Measurements from ENCODE around the gene THAP8. TPM values are rescaled to one million over a fixed set of nuclear protein-coding genes. Genes with fewer than 3 reads are reported as not detected.

THAP8 gene
- total RNA-seq, result 18.9 and 37.0 TPM in 2 replicates
- 24.8 and 32.5 TPM in 2 replicates for polyA plus RNA-seq

DNA sequence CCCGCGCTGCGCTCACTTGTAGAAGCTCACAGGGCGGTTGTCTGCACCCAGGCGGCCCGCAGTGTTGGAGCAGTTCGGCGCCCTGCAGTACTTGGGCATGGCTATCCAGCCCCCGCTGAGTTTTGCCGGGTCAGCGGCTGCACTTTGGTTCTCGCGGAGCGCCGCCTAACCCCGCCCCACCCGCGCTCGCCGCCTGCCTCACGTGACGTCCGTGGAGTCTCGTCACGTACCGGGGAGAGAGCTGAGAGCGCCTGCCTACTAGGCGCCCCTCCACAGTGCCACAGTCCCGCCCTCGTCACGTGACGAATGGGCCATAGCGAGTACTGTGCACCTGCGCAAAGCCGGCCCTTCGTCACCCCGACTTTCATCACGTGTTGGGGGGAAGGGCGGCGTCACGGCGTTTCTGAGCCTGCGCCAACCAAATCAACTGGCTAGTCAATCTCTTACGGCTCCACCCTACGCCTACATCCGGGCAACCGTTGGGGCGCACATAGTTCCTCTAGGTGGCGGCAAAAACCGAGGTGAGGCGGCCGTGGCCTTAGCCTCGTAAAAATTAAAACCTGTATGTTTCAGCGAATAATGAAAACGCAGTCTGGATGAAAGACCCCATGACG is at the start of gene THAP8:
THAP8 (minus strand) TSS at position 167 of the 614 bp plus-strand sequence; CDS start at position 99, 68 bp downstream.
- peak; percentile 47 for TF ChIP-seq CTCF (IDR thresholded peaks at IDR 0.05; ENCODE audit: low read depth, low read length)
- peak within 1 kb of the TSS; percentile 85 for H3K27ac ChIP-seq
- peak; percentile 99 to 100 for DNase-seq (ENCODE audit: low read depth in 1 of 2, low spot score in 1 of 2)

GRCh38 chr19:36103040-36103626 is 49.0 kb upstream of the THAP8 start:
- Histone ChIP-seq H3K27ac (no peak overlapping the region), H3K27me3 (no peaks in the 10 kb centered on the region), H3K4me1 (ENCODE audit: low read depth) (peaks cover 12% of the 10 kb centered on the region), H3K36me3 (peaks cover 3% of the 10 kb centered on the region), H3K9me3 (ENCODE audit: low read depth) (no peaks in the 10 kb centered on the region), H3K4me3 (no peak overlapping the region)
- DNase-seq (ENCODE audit: low read depth in 1 of 2, low spot score in 1 of 2), result no peak
- TF ChIP-seq CTCF (IDR thresholded peaks at IDR 0.05; ENCODE audit: low read depth, low read length), result no peak

More for the DNA sequence above, at the start of gene THAP8:
- no peaks in the 10 kb centered on the region for H3K36me3 ChIP-seq
- no peaks in the 10 kb centered on the region for H3K4me1 ChIP-seq (ENCODE audit: low read depth)
- H3K9me3 ChIP-seq (ENCODE audit: low read depth), result no peaks in the 10 kb centered on the region
- H3K27me3 ChIP-seq, result no peaks in the 10 kb centered on the region
- peak within 1 kb of the TSS; percentile 38 for H3K4me3 ChIP-seq

GRCh38 chr19:36101550-36102327 is 47.7 kb upstream of the THAP8 start:
- peaks cover 1% of the 10 kb centered on the region for H3K36me3 ChIP-seq
- no peak for DNase-seq (ENCODE audit: low read depth in 1 of 2, low spot score in 1 of 2)
- H3K27ac ChIP-seq, result no peak overlapping the region
- no peaks in the 10 kb centered on the region for H3K9me3 ChIP-seq (ENCODE audit: low read depth)
- no peak overlapping the region for H3K4me3 ChIP-seq
- H3K4me1 ChIP-seq (ENCODE audit: low read depth), result peaks cover 12% of the 10 kb centered on the region
- no peaks in the 10 kb centered on the region for H3K27me3 ChIP-seq
- TF ChIP-seq CTCF (IDR thresholded peaks at IDR 0.05; ENCODE audit: low read depth, low read length), result no peak

DNA sequence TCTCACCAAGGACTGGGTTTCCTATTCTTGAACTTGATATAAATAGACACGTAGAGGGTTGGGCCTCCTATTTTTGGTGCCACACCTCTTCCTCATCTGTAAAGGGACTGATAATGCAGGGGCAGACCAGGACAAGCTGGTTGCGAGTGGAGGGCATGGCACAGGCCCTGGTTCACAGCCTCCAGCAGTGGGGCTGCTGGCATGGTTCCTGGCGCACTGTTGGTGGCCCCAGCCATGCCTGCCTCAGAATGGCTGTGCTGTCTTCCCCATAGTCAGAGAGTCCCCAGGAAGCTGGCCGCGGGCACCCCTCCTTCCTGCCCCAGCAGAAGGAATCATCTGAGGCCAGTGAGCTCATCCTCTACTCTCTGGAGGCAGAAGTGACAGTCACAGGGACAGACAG is 46.4 kb upstream of the THAP8 start:
- DNase-seq (ENCODE audit: low read depth in 1 of 2, low spot score in 1 of 2), result peak in 1 of 2 donors; percentile 30
- H3K4me3 ChIP-seq, result no peak overlapping the region
- TF ChIP-seq CTCF (IDR thresholded peaks at IDR 0.05; ENCODE audit: low read depth, low read length), result no peak
- peak overlapping the region; percentile 6 for H3K27ac ChIP-seq
- H3K27me3 ChIP-seq, result no peaks in the 10 kb centered on the region
- peaks cover 12% of the 10 kb centered on the region for H3K4me1 ChIP-seq (ENCODE audit: low read depth)
- no peaks in the 10 kb centered on the region for H3K9me3 ChIP-seq (ENCODE audit: low read depth)
- no peaks in the 10 kb centered on the region for H3K36me3 ChIP-seq

DNA sequence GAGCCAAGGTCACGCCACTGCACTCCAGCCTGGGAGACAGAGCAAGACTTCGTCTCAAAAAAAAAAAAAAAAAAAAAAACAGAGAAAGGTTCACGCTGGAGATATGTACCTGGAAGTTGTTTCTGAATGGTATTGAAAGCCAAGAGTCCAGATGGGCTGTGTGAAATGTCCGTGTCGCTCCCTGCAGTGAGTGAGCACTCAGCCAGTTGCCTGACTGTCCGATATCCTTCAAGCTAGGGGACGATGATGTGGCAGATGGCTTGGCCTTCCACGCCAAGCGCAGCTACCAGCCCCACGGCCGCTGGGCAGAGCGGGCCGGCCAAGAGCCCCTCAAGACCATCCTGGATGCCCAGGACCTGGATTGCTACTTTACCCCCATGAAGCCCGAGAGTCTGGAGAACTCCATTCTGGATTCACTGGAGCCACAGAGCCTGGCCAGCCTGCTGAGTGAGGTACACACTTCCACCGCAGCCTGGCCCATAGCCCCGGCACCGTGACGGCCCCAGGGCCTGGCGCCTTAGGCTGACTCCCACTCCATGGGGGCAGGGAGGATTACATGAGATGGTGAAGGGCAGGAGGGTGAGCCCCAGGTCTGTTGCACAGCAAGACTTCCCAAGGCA is 45.2 kb upstream of the THAP8 start:
- no peaks in the 10 kb centered on the region for H3K9me3 ChIP-seq (ENCODE audit: low read depth)
- H3K36me3 ChIP-seq, result no peaks in the 10 kb centered on the region
- no peaks in the 10 kb centered on the region for H3K27me3 ChIP-seq
- H3K4me3 ChIP-seq, result no peak overlapping the region
- H3K27ac ChIP-seq, result no peak overlapping the region
- no peak for DNase-seq (ENCODE audit: low read depth in 1 of 2, low spot score in 1 of 2)
- H3K4me1 ChIP-seq (ENCODE audit: low read depth), result peaks cover 12% of the 10 kb centered on the region
- no peak for TF ChIP-seq CTCF (IDR thresholded peaks at IDR 0.05; ENCODE audit: low read depth, low read length)
